NT2/D1 (cell line): ENCODE results near the gene PDCD4.

Source experiments
- DNase-seq: peaks from one replicate; pipeline ENCODE4 v3.0.0-alpha.2; 2011; ENCODE audit warnings: low read depth, low spot score
- H3K27me3 ChIP-seq: 2 replicates; pipeline ENCODE4 v1.6.0; 2011; ENCODE audit warnings: mild to moderate bottlenecking; ENCODE audit not compliant: insufficient read length, insufficient read depth
- H3K36me3 ChIP-seq: 2 replicates; pipeline ENCODE4 v1.6.1; 2011; ENCODE audit warnings: mild to moderate bottlenecking, low read length, mixed read lengths; ENCODE audit not compliant: insufficient read depth, insufficient read length
- H3K4me1 ChIP-seq: 2 replicates; pipeline ENCODE4 v1.5.1; 2011; ENCODE audit not compliant: insufficient read depth, insufficient read length
- H3K4me3 ChIP-seq: 2 replicates; pipeline ENCODE4 v1.5.1; 2011; ENCODE audit warnings: low read depth; ENCODE audit not compliant: insufficient read length
- H3K9ac ChIP-seq: 2 replicates; pipeline ENCODE4 v1.6.0; 2011; ENCODE audit warnings: low read depth; ENCODE audit not compliant: insufficient read length
- H3K9me3 ChIP-seq: 2 replicates; pipeline ENCODE4 v1.5.1; 2011; ENCODE audit warnings: mild to moderate bottlenecking, low read length; ENCODE audit not compliant: insufficient read depth
- SUZ12 ChIP-seq: IDR thresholded peaks from 2 replicates; pipeline ENCODE4 v1.6.1; 2011; ENCODE audit not compliant: insufficient read length, insufficient read depth; ENCODE audit errors: extremely low read depth
- YY1 ChIP-seq: IDR thresholded peaks from 2 replicates; pipeline ENCODE4 v1.6.1; 2011; ENCODE audit not compliant: insufficient read length, insufficient read depth
- ZNF274 ChIP-seq: IDR thresholded peaks from 2 replicates; pipeline ENCODE4 v1.6.1; 2011; ENCODE audit warnings: mild to moderate bottlenecking, low read depth, low read length

Gene PDCD4

GRCh38 chr10:110936757-110937156, 65.0 kb downstream of the PDCD4 start:
- no peak overlapping the region for H3K4me3 ChIP-seq
- H3K36me3 ChIP-seq = peaks cover 3% of the 10 kb centered on the region
- H3K27me3 ChIP-seq = no peaks in the 10 kb centered on the region
- no peaks in the 10 kb centered on the region for H3K9me3 ChIP-seq
- no peak for TF ChIP-seq SUZ12
- no peak for TF ChIP-seq ZNF274
- TF ChIP-seq YY1 = no peak
- no peaks in the 10 kb centered on the region for H3K4me1 ChIP-seq
- DNase-seq = no peak
- H3K9ac ChIP-seq = no peak overlapping the region

- H3K9ac ChIP-seq = no peak overlapping the region
- peaks cover 3% of the 10 kb centered on the region for H3K36me3 ChIP-seq
- no peak for DNase-seq
- no peaks in the 10 kb centered on the region for H3K27me3 ChIP-seq
- H3K9me3 ChIP-seq = no peaks in the 10 kb centered on the region
- TF ChIP-seq ZNF274 (no peak), YY1 (no peak), SUZ12 (no peak)
- H3K4me3 ChIP-seq = no peak overlapping the region
- no peaks in the 10 kb centered on the region for H3K4me1 ChIP-seq
Measured at GRCh38 chr10:110939419-110939818, 67.7 kb downstream of the PDCD4 start.

- H3K27me3 ChIP-seq = no peaks in the 10 kb centered on the region
- no peaks in the 10 kb centered on the region for H3K4me1 ChIP-seq
- DNase-seq = no peak
- TF ChIP-seq ZNF274 (no peak), SUZ12 (no peak), YY1 (no peak)
- no peaks in the 10 kb centered on the region for H3K9me3 ChIP-seq
- no peak overlapping the region for H3K9ac ChIP-seq
- H3K36me3 ChIP-seq = no peaks in the 10 kb centered on the region
- H3K4me3 ChIP-seq = no peak overlapping the region
Measured at GRCh38 chr10:110944792-110945396, 73.2 kb downstream of the PDCD4 start.

GRCh38 chr10:110946496-110946895, 74.8 kb downstream of the PDCD4 start:
- H3K27me3 ChIP-seq = no peaks in the 10 kb centered on the region
- H3K9me3 ChIP-seq = no peaks in the 10 kb centered on the region
- no peaks in the 10 kb centered on the region for H3K36me3 ChIP-seq
- TF ChIP-seq SUZ12 (no peak), ZNF274 (no peak), YY1 (no peak)
- DNase-seq = no peak
- H3K9ac ChIP-seq = no peak overlapping the region
- no peaks in the 10 kb centered on the region for H3K4me1 ChIP-seq
- no peak overlapping the region for H3K4me3 ChIP-seq

- Histone ChIP-seq H3K9me3 (no peaks in the 10 kb centered on the region), H3K27me3 (no peaks in the 10 kb centered on the region), H3K4me1 (no peaks in the 10 kb centered on the region), H3K9ac (no peak overlapping the region), H3K36me3 (peaks cover under 1% of the 10 kb centered on the region), H3K4me3 (no peak overlapping the region)
- no peak for TF ChIP-seq SUZ12
- DNase-seq = no peak
Measured at GRCh38 chr10:110947061-110947595, 75.4 kb downstream of the PDCD4 start.
